Lung (tissue), 12 donors: ENCODE data around the gene SELENOM. TPM values are rescaled to one million over a fixed set of nuclear protein-coding genes. Genes with fewer than 3 reads are reported as not detected.
"Not testable (repeated sequence)": the region's sequence is repeated elsewhere in the genome, so short reads cannot be mapped to it uniquely, and the experiment has no call there.

ENCODE experiments used
- ATAC-seq: fragments of 200-7000 bp; cut with Tn5 transposase; one replicate; pipeline ENCODE4 v1.9.1; 2020; ENCODE audit warnings: moderate number of reproducible peaks; ENCODE audit not compliant: insufficient read depth, low FRiP score
- DNase-seq, 3 donors: peaks; one replicate each; pipeline ENCODE4 v3.0.0-alpha.2; 2013 to 2017
- H3K27ac ChIP-seq, 2 donors: one replicate each; pipeline ENCODE4 v1.5.1; 2013; ENCODE audit warnings: mild to moderate bottlenecking in 2 of 2, moderate library complexity in 2 of 2, control low read depth in 1 of 2, inconsistent platforms in 1 of 2, low read depth in 1 of 2, low read length in 1 of 2
- H3K27me3 ChIP-seq, 3 donors: one replicate each; pipeline ENCODE4 v1.5.1; 2013; ENCODE audit warnings: low read length in 2 of 3; ENCODE audit not compliant: control insufficient read depth in 3 of 3, insufficient read depth in 3 of 3
- H3K36me3 ChIP-seq, 4 donors: one replicate each; pipeline ENCODE4 v1.5.1; 2013; ENCODE audit warnings: low read length in 4 of 4, mild to moderate bottlenecking in 1 of 4, moderate library complexity in 1 of 4; ENCODE audit not compliant: control insufficient read depth in 4 of 4, insufficient read depth in 4 of 4
- H3K4me1 ChIP-seq, 5 donors: one replicate each; pipeline ENCODE4 v1.5.1; 2013; ENCODE audit warnings: low read length in 5 of 5, mild to moderate bottlenecking in 2 of 5, moderate library complexity in 1 of 5; ENCODE audit not compliant: control insufficient read depth in 5 of 5, insufficient read depth in 5 of 5
- H3K4me3 ChIP-seq: one replicate; pipeline ENCODE4 v1.5.1; 2013; ENCODE audit warnings: mild to moderate bottlenecking, control low read depth, moderate library complexity
- H3K9ac ChIP-seq, 2 donors: one replicate each; pipeline ENCODE4 v1.5.1; 2013; ENCODE audit warnings: low read length in 2 of 2, control low read depth in 1 of 2; ENCODE audit not compliant: insufficient read depth in 1 of 2
- H3K9me3 ChIP-seq, 4 donors: one replicate each; pipeline ENCODE4 v1.5.1; 2013; ENCODE audit warnings: low read length in 3 of 4, mild to moderate bottlenecking in 1 of 4, moderate library complexity in 1 of 4; ENCODE audit not compliant: control insufficient read depth in 4 of 4, insufficient read depth in 3 of 4
- CTCF ChIP-seq: IDR thresholded peaks from 2 replicates; pipeline ENCODE4 v1.5.1; 2012; ENCODE audit warnings: mild to moderate bottlenecking; ENCODE audit errors: control extremely low read depth, extremely low read depth
- WGBS, 2 donors: extraction: QIAGEN DNeasy Blood & Tissue Kit; methylation state at CpG; one replicate each; pipeline ENCODE4 v1.1.7; 2013; 5-methylcytosine and 5-hydroxymethylcytosine counted together
- polyA plus RNA-seq, 2 donors: library from polyadenylated mRNA; stranded (reverse); fragments of 200-250 nt; gene quantifications; one replicate each; pipeline ENCODE4 v1.2.1, GENCODE V29; 2013
- total RNA-seq, 2 donors: library from RNA; depleted of rRNA in 1 of 2; stranded (reverse); fragments of >200 nt in 1 of 2; gene quantifications; one replicate each; pipeline ENCODE4 v1.2.1, GENCODE V29; 2014 to 2021
- donor health status: control.
- donor health status: control.
- donor health status: Bipolar disorder and iron deficiency.
- donor health status: healthy.
- donor health status: DM: yes; HTN: yes; CAD: no.

The SELENOM gene
- total and polyA plus RNA-seq, 4 donors: 26.6 to 159 (median 147) TPM

GRCh38 chr22:31098632-31099110, 8.7 kb downstream of the SELENOM start:
- ATAC-seq (no peak), DNase-seq (peak in 2 of 3 donors; percentile 32 to 47)
- H3K36me3 ChIP-seq: peaks cover 10 to 62% (median 48%) of the 10 kb centered on the region in 4 donors
- H3K9ac ChIP-seq: no peak overlapping the region
- H3K27me3 ChIP-seq: no peaks in the 10 kb centered on the region
- TF ChIP-seq CTCF: no peak
- H3K4me3 ChIP-seq: no peak overlapping the region
- no peaks in the 10 kb centered on the region for H3K9me3 ChIP-seq
- WGBS, 2 donors: 80 to 88% methylated on average over 36 of the region's 36 CpGs
- H3K4me1 ChIP-seq: no peaks in the 10 kb centered on the region
- H3K27ac ChIP-seq: peak overlapping the region; percentile 4 to 13

GRCh38 chr22:31097941-31098631, 9.3 kb downstream of the SELENOM start:
- peak overlapping the region in 1 of 2 donors; percentile 15 for H3K27ac ChIP-seq
- no peaks in the 10 kb centered on the region for H3K4me1 ChIP-seq

GRCh38 chr22:31097539-31097938, 9.8 kb downstream of the SELENOM start:
- not testable (repeated sequence) for H3K4me1 ChIP-seq, H3K4me3 ChIP-seq, H3K27me3 ChIP-seq, DNase-seq, ATAC-seq, H3K9me3 ChIP-seq, H3K9ac ChIP-seq
- H3K27ac ChIP-seq: peak overlapping the region in 1 of 2 donors; percentile 15
- 89 to 95% methylated on average over 5 of the region's 5 CpGs for WGBS, 2 donors
- peaks cover 10 to 68% (median 55%) of the 10 kb centered on the region in 4 donors for H3K36me3 ChIP-seq

More at GRCh38 chr22:31097941-31098631, 9.3 kb downstream of the SELENOM start:
- no peak overlapping the region for H3K4me3 ChIP-seq
- no peaks in the 10 kb centered on the region for H3K27me3 ChIP-seq
- no peak for TF ChIP-seq CTCF
- WGBS, 2 donors: 91 to 93% methylated on average over 10 of the region's 10 CpGs
- no peak overlapping the region for H3K9ac ChIP-seq
- DNase-seq: peak in 1 of 3 donors; percentile 13
- H3K36me3 ChIP-seq: peaks cover 10 to 63% (median 51%) of the 10 kb centered on the region in 4 donors
- no peak for ATAC-seq
- no peaks in the 10 kb centered on the region for H3K9me3 ChIP-seq

- H3K4me1 ChIP-seq: no peaks in the 10 kb centered on the region
- TF ChIP-seq CTCF: no peak
- no peak overlapping the region for H3K4me3 ChIP-seq
- no peak for DNase-seq
- H3K27ac ChIP-seq: no peak overlapping the region
- H3K9me3 ChIP-seq: no peaks in the 10 kb centered on the region
- peaks cover 10 to 74% (median 56%) of the 10 kb centered on the region in 4 donors for H3K36me3 ChIP-seq
- no peak for ATAC-seq
- H3K27me3 ChIP-seq: no peaks in the 10 kb centered on the region
- WGBS, 2 donors: 89 to 94% methylated on average over 21 to 27 of the region's 27 CpGs
- no peak overlapping the region for H3K9ac ChIP-seq
Measured at GRCh38 chr22:31096657-31097279, 10.6 kb downstream of the SELENOM start.
